ENCODE results near the gene IFNL3.

GRCh38 chr19:39217094-39217493 is 27.7 kb downstream of the IFNL3 start:
- no peak for TF ChIP-seq EZH2phosphoT487 (IDR thresholded peaks at IDR 0.05; ENCODE audit: borderline replicate concordance, low read length)
- TF ChIP-seq, protein P1, sequence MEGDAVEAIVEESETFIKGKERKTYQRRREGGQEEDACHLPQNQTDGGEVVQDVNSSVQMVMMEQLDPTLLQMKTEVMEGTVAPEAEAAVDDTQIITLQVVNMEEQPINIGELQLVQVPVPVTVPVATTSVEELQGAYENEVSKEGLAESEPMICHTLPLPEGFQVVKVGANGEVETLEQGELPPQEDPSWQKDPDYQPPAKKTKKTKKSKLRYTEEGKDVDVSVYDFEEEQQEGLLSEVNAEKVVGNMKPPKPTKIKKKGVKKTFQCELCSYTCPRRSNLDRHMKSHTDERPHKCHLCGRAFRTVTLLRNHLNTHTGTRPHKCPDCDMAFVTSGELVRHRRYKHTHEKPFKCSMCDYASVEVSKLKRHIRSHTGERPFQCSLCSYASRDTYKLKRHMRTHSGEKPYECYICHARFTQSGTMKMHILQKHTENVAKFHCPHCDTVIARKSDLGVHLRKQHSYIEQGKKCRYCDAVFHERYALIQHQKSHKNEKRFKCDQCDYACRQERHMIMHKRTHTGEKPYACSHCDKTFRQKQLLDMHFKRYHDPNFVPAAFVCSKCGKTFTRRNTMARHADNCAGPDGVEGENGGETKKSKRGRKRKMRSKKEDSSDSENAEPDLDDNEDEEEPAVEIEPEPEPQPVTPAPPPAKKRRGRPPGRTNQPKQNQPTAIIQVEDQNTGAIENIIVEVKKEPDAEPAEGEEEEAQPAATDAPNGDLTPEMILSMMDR (conservative IDR thresholded peaks at IDR 0.05; ENCODE audit: low read depth, low read length), result no peak

Data from PC-3 (cell line).